SK-N-MC (cell line): Measurements from ENCODE around the gene CD59.
"Not testable (repeated sequence)": the region's sequence is repeated elsewhere in the genome, so short reads cannot be mapped to it uniquely, and the experiment has no call there.

Experiments used
- DNase-seq: peaks from one replicate; pipeline ENCODE4 v3.0.0-alpha.2; 2011; ENCODE audit warnings: low read depth, low spot score
- H3K27ac ChIP-seq: fragments of 200-600 bp; sonication (generic); 2 replicates; pipeline ENCODE4 v1.5.1; 2016; ENCODE audit warnings: mixed run types
- H3K36me3 ChIP-seq: fragments of 200-600 bp; sonication (generic); 2 replicates; pipeline ENCODE4 v1.6.1; 2017; ENCODE audit warnings: antibody characterized with exemption, low read length, mixed read lengths; ENCODE audit not compliant: insufficient read depth
- H3K4me3 ChIP-seq: fragments of 200-600 bp; sonication (generic); 2 replicates; pipeline ENCODE4 v1.5.1; 2016
- H3K9ac ChIP-seq: fragments of 200-600 bp; sonication (generic); 2 replicates; pipeline ENCODE4 v1.8.0; 2017; ENCODE audit warnings: mixed run types, mixed read lengths; ENCODE audit not compliant: insufficient read length
- H3K9me3 ChIP-seq: fragments of 200-600 bp; sonication (generic); 2 replicates; pipeline ENCODE4 v1.6.1; 2017; ENCODE audit warnings: low read depth, mild to moderate bottlenecking, antibody characterized with exemption, low read length, moderate library complexity, mixed read lengths
- EZH2 ChIP-seq: fragments of 200-600 bp; sonication (generic); IDR thresholded peaks from one replicate; pipeline ENCODE4 v1.6.1; 2017; ENCODE audit warnings: antibody characterized with exemption
- FOXP2 ChIP-seq: optimal IDR thresholded peaks from 2 replicates; pipeline ENCODE3; 2011; ENCODE audit warnings: mild to moderate bottlenecking, moderate library complexity; ENCODE audit not compliant: insufficient read depth; ENCODE audit errors: extremely low read length, control extremely low read depth
- POLR2AphosphoS5 ChIP-seq: IDR thresholded peaks from 2 replicates; pipeline ENCODE4 v1.6.1; 2012; ENCODE audit warnings: mild to moderate bottlenecking, low read depth, low read length, borderline replicate concordance

The CD59 gene

GRCh38 chr11:33735271-33736147, 714 bp downstream of the CD59 start:
- no peak for DNase-seq
- peak overlapping the region; percentile 90 for H3K9ac ChIP-seq
- no peaks in the 10 kb centered on the region for H3K9me3 ChIP-seq
- no peaks in the 10 kb centered on the region; the same call in 1 of the 2 replicates for H3K36me3 ChIP-seq
- no peak overlapping the region for H3K27ac ChIP-seq
- TF ChIP-seq EZH2 = no peak
- no peak for TF ChIP-seq FOXP2
- TF ChIP-seq POLR2AphosphoS5 = no peak
- H3K4me3 ChIP-seq = peak overlapping the region; percentile 96

DNA sequence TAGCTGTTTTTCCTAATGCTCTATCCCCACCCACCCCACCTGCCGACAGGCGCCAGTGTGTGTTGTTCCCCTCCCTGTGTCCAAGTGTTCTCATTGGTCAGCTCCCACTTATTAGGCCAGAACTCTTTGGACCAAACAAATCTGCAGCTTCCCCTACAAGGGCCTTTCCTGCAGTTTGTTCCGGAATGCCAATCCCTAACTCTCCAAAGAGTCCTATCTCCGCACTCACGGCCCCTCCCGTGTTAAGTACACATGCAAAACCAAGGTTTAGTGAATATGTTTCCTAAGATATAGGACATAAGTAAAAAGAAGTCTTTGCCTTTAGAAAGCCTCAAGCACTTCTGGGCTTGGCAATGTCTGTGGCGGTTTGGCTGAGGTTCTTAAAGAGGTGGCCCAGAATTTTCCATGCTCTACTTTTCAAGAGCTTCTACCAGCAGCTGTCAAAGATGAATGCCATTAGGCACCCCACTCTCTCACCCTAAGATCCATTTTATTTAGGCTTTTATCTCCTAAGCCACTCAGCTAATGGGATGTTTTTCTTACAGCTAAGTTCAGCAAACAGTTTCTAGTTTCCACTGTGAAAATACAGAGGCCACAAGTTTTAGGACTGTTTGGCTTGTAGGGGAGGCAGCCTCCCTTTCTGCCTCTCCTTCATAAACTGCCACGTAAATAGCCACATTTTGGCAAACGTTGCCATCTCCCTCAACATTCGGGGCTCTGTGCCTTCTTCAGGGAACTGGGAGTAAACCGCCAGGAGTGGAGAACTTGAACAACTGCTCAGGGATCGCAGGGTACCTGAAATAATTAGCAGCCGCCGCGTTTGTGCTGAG, 1.6 kb downstream of the CD59 start:
- Histone ChIP-seq H3K4me3 (no peak overlapping the region; the same call in 1 of the 2 replicates), H3K9me3 (no peaks in the 10 kb centered on the region), H3K27ac (no peak overlapping the region), H3K9ac (no peak overlapping the region), H3K36me3 (no peaks in the 10 kb centered on the region; the same call in 1 of the 2 replicates)
- no peak for TF ChIP-seq EZH2
- no peak for DNase-seq

DNA sequence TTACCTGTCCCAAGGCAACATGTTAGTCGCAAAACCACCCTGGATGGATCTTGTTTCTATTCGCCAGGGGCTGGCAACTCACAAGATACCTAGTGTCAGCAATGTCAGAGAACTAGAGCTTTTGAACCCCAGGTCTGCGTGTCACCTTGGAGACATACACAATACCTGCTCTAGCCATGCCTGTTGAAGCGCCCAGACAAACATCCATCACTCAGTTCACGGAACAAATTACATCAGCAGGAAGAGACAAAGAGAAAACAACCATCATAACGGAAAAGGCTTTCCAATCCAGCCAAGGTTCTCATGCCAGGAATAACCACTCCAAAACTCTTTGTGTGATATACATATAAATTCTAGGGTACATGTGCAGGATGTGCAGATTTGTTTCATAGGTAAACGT, 2.2 kb downstream of the CD59 start:
- Histone ChIP-seq H3K9me3 (no peaks in the 10 kb centered on the region), H3K4me3 (no peak overlapping the region), H3K27ac (no peak overlapping the region), H3K9ac (no peak overlapping the region), H3K36me3 (no peaks in the 10 kb centered on the region; the same call in 1 of the 2 replicates)
- DNase-seq = no peak
- TF ChIP-seq EZH2 (no peak), FOXP2 (no peak), POLR2AphosphoS5 (no peak)

GRCh38 chr11:33731723-33732531, 4.3 kb downstream of the CD59 start:
- no peak overlapping the region for H3K4me3 ChIP-seq
- no peak overlapping the region for H3K27ac ChIP-seq
- H3K36me3 ChIP-seq = no peaks in the 10 kb centered on the region; the same call in 1 of the 2 replicates
- TF ChIP-seq FOXP2 (no peak), POLR2AphosphoS5 (no peak), EZH2 (no peak)
- no peak overlapping the region for H3K9ac ChIP-seq
- DNase-seq = no peak
- no peaks in the 10 kb centered on the region for H3K9me3 ChIP-seq

GRCh38 chr11:33730716-33731115, 5.5 kb downstream of the CD59 start:
- no peaks in the 10 kb centered on the region; the same call in 1 of the 2 replicates for H3K36me3 ChIP-seq
- no peak overlapping the region for H3K9ac ChIP-seq
- no peaks in the 10 kb centered on the region for H3K9me3 ChIP-seq
- H3K27ac ChIP-seq = no peak overlapping the region
- DNase-seq = no peak
- TF ChIP-seq FOXP2 (no peak), EZH2 (no peak), POLR2AphosphoS5 (no peak)
- H3K4me3 ChIP-seq = no peak overlapping the region

DNA sequence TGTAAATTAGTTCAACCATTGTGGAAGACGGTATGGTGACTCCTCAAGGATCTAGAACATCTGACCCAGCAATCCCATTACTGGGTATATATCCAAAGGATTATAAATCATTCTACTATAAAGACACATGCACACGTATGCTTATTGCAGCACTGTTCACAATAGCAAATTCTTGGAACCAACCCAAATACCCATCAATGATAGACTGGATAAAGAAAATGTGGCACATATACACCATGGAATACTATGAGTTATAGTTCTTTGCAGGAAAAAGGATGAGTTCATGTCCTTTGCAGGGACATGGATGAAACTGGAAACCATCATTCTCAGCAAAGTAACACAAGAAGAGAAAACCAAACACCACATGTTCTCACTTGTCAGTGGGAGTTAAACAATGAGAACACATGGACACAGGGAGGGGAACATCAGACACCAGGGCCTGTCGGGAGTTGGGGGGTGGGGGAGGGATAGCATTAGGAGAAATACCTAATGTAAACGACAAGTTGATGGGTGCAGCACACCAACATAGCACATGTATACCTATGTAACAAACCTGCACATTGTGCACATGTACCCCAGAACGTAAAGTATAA, 7.1 kb downstream of the CD59 start:
- not testable (repeated sequence) for H3K9ac ChIP-seq, H3K27ac ChIP-seq, H3K4me3 ChIP-seq, H3K36me3 ChIP-seq, H3K9me3 ChIP-seq, DNase-seq

DNA sequence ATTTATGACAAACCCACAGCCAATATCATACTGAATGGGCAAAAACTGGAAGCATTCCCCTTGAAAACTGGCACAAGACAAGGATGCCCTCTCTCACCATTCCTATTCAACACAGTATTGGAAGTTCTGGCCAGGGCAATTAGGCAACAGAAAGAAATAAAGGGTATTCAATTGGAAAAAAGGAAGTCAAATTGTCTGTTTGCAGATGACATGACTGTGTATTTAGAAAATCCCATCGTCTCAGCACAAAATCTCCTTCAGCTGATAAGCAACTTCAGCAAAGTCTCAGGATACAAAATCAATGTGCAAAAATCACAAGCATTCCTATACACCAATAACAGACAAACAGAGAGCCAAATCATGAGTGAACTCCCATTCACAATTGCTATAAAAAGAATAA, 8.7 kb downstream of the CD59 start:
- not testable (repeated sequence) for DNase-seq, H3K36me3 ChIP-seq, H3K27ac ChIP-seq, H3K9me3 ChIP-seq, H3K9ac ChIP-seq, H3K4me3 ChIP-seq

DNA sequence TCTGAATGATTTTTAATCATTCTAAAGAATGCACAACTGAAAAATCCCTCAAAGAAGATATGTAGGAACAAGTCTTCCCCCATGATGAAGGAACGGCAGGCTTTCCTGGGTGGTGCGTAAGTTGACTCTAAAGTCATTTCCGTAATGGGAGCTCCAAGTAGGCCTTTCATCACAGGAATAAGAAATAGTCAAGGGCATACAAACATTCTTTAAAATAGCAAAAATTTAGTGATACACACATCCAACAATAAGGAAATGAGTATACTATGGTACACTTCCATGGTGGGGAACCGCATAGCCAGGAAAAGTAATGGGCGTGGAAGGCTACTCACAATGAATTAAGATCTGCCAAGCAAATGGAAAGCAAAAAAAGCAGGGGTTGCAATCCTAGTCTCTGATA, 10.7 kb downstream of the CD59 start:
- TF ChIP-seq POLR2AphosphoS5 = no peak
- TF ChIP-seq EZH2 = no peak
- TF ChIP-seq FOXP2 = no peak
- no peak for DNase-seq
- Histone ChIP-seq H3K9ac (no peak overlapping the region), H3K9me3 (no peaks in the 10 kb centered on the region), H3K36me3 (no peaks in the 10 kb centered on the region), H3K27ac (no peak overlapping the region), H3K4me3 (no peak overlapping the region)
